Liver (tissue), 9 donors: Measurements from ENCODE around the gene BRDT. TPM values are rescaled to one million over a fixed set of nuclear protein-coding genes. Genes with fewer than 3 reads are reported as not detected.

Source experiments
- DNase-seq: peaks from one replicate; pipeline ENCODE4 v3.0.0-alpha.2; 2017; ENCODE audit warnings: low spot score
- H3K27ac ChIP-seq, 2 donors: one replicate each; pipeline ENCODE4 v1.7.0; 2013; ENCODE audit warnings: inconsistent platforms in 2 of 2, low read length in 2 of 2, control low read depth in 1 of 2, low read depth in 1 of 2, mild to moderate bottlenecking in 1 of 2
- H3K27me3 ChIP-seq, 4 donors: one replicate each; pipeline versions ENCODE4 v1.6.1 to v1.7.0; 2013; ENCODE audit warnings: low read length in 3 of 4, inconsistent platforms in 1 of 4, mild to moderate bottlenecking in 1 of 4, moderate library complexity in 1 of 4; ENCODE audit not compliant: control insufficient read depth in 4 of 4, insufficient read depth in 4 of 4
- H3K36me3 ChIP-seq, 4 donors: one replicate each; pipeline versions ENCODE4 v1.6.1 to v1.7.0; 2013; ENCODE audit warnings: low read length in 3 of 4, mild to moderate bottlenecking in 3 of 4, low read depth in 1 of 4, moderate library complexity in 1 of 4; ENCODE audit not compliant: control insufficient read depth in 4 of 4, insufficient read depth in 3 of 4
- H3K4me1 ChIP-seq, 4 donors: one replicate each; pipeline versions ENCODE4 v1.6.1 to v1.7.0; 2013; ENCODE audit warnings: low read length in 3 of 4, mild to moderate bottlenecking in 3 of 4, moderate library complexity in 1 of 4; ENCODE audit not compliant: control insufficient read depth in 4 of 4, insufficient read depth in 4 of 4
- H3K4me3 ChIP-seq, 3 donors: one replicate each; pipeline versions ENCODE4 v1.6.1 to v1.7.0; 2013; ENCODE audit warnings: low read length in 3 of 3, control low read depth in 1 of 3, low read depth in 1 of 3, mild to moderate bottlenecking in 1 of 3
- H3K9ac ChIP-seq, 2 donors: one replicate each; pipeline ENCODE4 v1.7.0; 2013; ENCODE audit warnings: low read length in 2 of 2, mild to moderate bottlenecking in 2 of 2, moderate library complexity in 2 of 2, control low read depth in 1 of 2, low read depth in 1 of 2
- H3K9me3 ChIP-seq, 4 donors: one replicate each; pipeline versions ENCODE4 v1.6.1 to v1.7.0; 2013; ENCODE audit warnings: low read length in 3 of 4; ENCODE audit not compliant: control insufficient read depth in 4 of 4
- CTCF ChIP-seq: fragments of 150-350 bp; IDR thresholded peaks from 2 replicates; pipeline ENCODE4 v1.5.1; 2017; ENCODE audit warnings: improper control_type of control experiment, low read depth, low read length; ENCODE audit not compliant: missing input control
- EGR1 ChIP-seq, 2 donors: IDR thresholded peaks; 2 replicates each; pipeline ENCODE4 v1.6.1; 2016 to 2018; ENCODE audit warnings: antibody characterized with exemption in 2 of 2, low read depth in 2 of 2
- FOXA1 ChIP-seq: IDR thresholded peaks from 2 replicates; pipeline ENCODE4 v1.6.1; 2016; ENCODE audit warnings: antibody characterized with exemption
- FOXA2 ChIP-seq: IDR thresholded peaks from 2 replicates; pipeline ENCODE4 v1.6.1; 2016; ENCODE audit warnings: antibody characterized with exemption
- GABPA ChIP-seq, 2 donors: IDR thresholded peaks in 1 of 2; conservative IDR thresholded peaks in 1 of 2; 2 replicates each; pipeline ENCODE4 v1.6.1; 2016; ENCODE audit warnings: antibody characterized with exemption in 2 of 2, mild to moderate bottlenecking in 1 of 2, moderate library complexity in 1 of 2
- HNF4A ChIP-seq, 2 donors: conservative IDR thresholded peaks; 2 replicates each; pipeline ENCODE4 v1.6.1; 2016; ENCODE audit warnings: antibody characterized with exemption in 2 of 2, mild to moderate bottlenecking in 2 of 2
- JUND ChIP-seq, 2 donors: IDR thresholded peaks; 2 replicates each; pipeline ENCODE4 v1.6.1; 2016; ENCODE audit warnings: antibody characterized with exemption in 2 of 2
- REST ChIP-seq: IDR thresholded peaks from 2 replicates; pipeline ENCODE4 v1.6.1; 2016; ENCODE audit warnings: antibody characterized with exemption, mild to moderate bottlenecking
- RXRA ChIP-seq, 2 donors: IDR thresholded peaks; 2 replicates each; pipeline ENCODE4 v1.6.1; 2017 to 2018; ENCODE audit warnings: antibody characterized with exemption in 2 of 2, mild to moderate bottlenecking in 1 of 2
- WGBS: extraction: QIAGEN DNeasy Blood & Tissue Kit; methylation state at CpG from one replicate; pipeline ENCODE4 v1.1.7; 2013; 5-methylcytosine and 5-hydroxymethylcytosine counted together
- polyA plus RNA-seq, 2 donors: library from polyadenylated mRNA; stranded (reverse) in 1 of 2; unstranded in 1 of 2; fragments of 200-250 nt in 1 of 2; fragments of >200 nt in 1 of 2; fragmentation: Nextera tagmentation in 1 of 2; extraction: Ambion mirVana in 1 of 2; gene quantifications; one replicate each; pipeline versions ENCODE4 v1.2.1 to v1.2.3, GENCODE V29; 2013 to 2015
- total RNA-seq, 2 donors: library from RNA; depleted of rRNA; stranded (reverse); fragments of >200 nt; gene quantifications; one replicate each; pipeline ENCODE4 v1.2.3, GENCODE V29; 2014
- donor health status: healthy.
- donor health status: healthy.
- donor health status: healthy.
- donor health status: healthy.
- donor health status: healthy.

BRDT gene
- total and polyA plus RNA-seq, 4 donors, result not detected

GRCh38 chr1:92030656-92031107 is 81.5 kb downstream of the BRDT start:
- no peak for TF ChIP-seq CTCF
- no peak for TF ChIP-seq HNF4A (conservative IDR thresholded peaks at IDR 0.05)
- no peak overlapping the region for H3K9ac ChIP-seq
- 49% methylated on average over 4 of the region's 4 CpGs for WGBS
- H3K27me3 ChIP-seq, result no peaks in the 10 kb centered on the region
- no peak overlapping the region for H3K27ac ChIP-seq
- H3K9me3 ChIP-seq, result no peaks in the 10 kb centered on the region
- no peak for DNase-seq
- no peaks in the 10 kb centered on the region for H3K36me3 ChIP-seq
- no peak overlapping the region for H3K4me3 ChIP-seq
- H3K4me1 ChIP-seq, result peaks cover 0 to 8% (median 3%) of the 10 kb centered on the region in 4 donors

GRCh38 chr1:92031281-92032110 is 82.3 kb downstream of the BRDT start:
- H3K36me3 ChIP-seq, result no peaks in the 10 kb centered on the region
- no peak overlapping the region for H3K9ac ChIP-seq
- 89% methylated on average over 6 of the region's 6 CpGs for WGBS
- peaks cover 0 to 8% (median 3%) of the 10 kb centered on the region in 4 donors for H3K4me1 ChIP-seq
- DNase-seq, result no peak
- TF ChIP-seq CTCF (no peak), RXRA (IDR thresholded peaks at IDR 0.05) (no peak), GABPA (IDR thresholded peaks at IDR 0.05 in 1 of 2, conservative IDR thresholded peaks at IDR 0.05 in 1 of 2) (no peak), FOXA1 (no peak), REST (no peak)
- no peak overlapping the region for H3K4me3 ChIP-seq
- no peak overlapping the region for H3K27ac ChIP-seq
- no peaks in the 10 kb centered on the region for H3K27me3 ChIP-seq
- H3K9me3 ChIP-seq, result no peaks in the 10 kb centered on the region

- H3K9me3 ChIP-seq, result no peaks in the 10 kb centered on the region
- no peak overlapping the region for H3K9ac ChIP-seq
- WGBS, result 89% methylated on average over 6 of the region's 6 CpGs
- H3K4me3 ChIP-seq, result no peak overlapping the region
- H3K36me3 ChIP-seq, result no peaks in the 10 kb centered on the region
- no peak for DNase-seq
- H3K27ac ChIP-seq, result no peak overlapping the region
- H3K27me3 ChIP-seq, result no peaks in the 10 kb centered on the region
- H3K4me1 ChIP-seq, result no peaks in the 10 kb centered on the region
- no peak for TF ChIP-seq FOXA1
- no peak for TF ChIP-seq CTCF
- no peak for TF ChIP-seq JUND (IDR thresholded peaks at IDR 0.05)
- no peak for TF ChIP-seq FOXA2
- no peak for TF ChIP-seq REST
- no peak for TF ChIP-seq HNF4A (conservative IDR thresholded peaks at IDR 0.05)
- TF ChIP-seq RXRA (IDR thresholded peaks at IDR 0.05), result no peak
- TF ChIP-seq EGR1 (IDR thresholded peaks at IDR 0.05; ENCODE audit: low read depth in 2 of 2), result no peak
Measured at GRCh38 chr1:92037400-92037799, 88.2 kb downstream of the BRDT start.
